Omental fat pad (tissue), 4 donors: ENCODE measurements around the gene SOCS4. TPM values are rescaled to one million over a fixed set of nuclear protein-coding genes. Genes with fewer than 3 reads are reported as not detected.
"Not testable (repeated sequence)": the region's sequence is repeated elsewhere in the genome, so short reads cannot be mapped to it uniquely, and the experiment has no call there.

Source experiments
- ATAC-seq: fragments of 150-250 bp; one replicate; pipeline ENCODE4 v1.9.1; 2016; ENCODE audit warnings: mild to moderate bottlenecking, moderate library complexity; ENCODE audit not compliant: low FRiP score
- DNase-seq: peaks from one replicate; pipeline ENCODE4 v3.0.0-alpha.2; 2019; ENCODE audit warnings: low spot score
- total RNA-seq, 4 donors: library from RNA; depleted of rRNA; stranded (reverse); fragments of >200 nt; gene quantifications; one replicate each; pipeline ENCODE4 v1.1.0, GENCODE V29; 2016
- TF ChIP-seq, protein P1 (sequence below), 3 donors: fragments of 450-650 bp; IDR thresholded peaks; one replicate each; pipeline ENCODE4 v1.5.1; 2016 to 2017; ENCODE audit warnings: antibody characterized with exemption in 3 of 3, mild to moderate bottlenecking in 3 of 3, moderate library complexity in 2 of 3

The SOCS4 gene
- total RNA-seq, 4 donors from 2014 or later: 15.9 to 25.5 (median 21.2) TPM

DNA sequence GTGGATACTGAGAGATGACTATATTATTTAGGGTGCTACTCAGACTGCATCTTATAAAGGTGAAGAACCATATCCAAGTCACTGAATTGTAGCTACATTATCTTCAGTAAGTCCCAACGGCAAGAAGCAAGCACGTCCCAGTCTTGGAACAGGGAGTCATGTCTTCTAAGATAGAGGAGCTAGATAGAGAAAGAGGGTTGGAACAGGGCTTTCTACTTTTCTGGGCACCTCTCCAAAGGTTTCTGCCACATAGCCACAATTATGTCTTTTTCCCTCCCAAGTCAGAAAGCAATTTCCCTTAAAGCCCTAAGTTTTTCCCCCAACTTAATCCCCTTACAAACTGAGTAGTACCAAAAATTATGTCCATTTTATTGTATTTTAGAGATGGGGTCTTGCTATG is 46.8 kb downstream of the SOCS4 start:
- TF ChIP-seq, protein P1, sequence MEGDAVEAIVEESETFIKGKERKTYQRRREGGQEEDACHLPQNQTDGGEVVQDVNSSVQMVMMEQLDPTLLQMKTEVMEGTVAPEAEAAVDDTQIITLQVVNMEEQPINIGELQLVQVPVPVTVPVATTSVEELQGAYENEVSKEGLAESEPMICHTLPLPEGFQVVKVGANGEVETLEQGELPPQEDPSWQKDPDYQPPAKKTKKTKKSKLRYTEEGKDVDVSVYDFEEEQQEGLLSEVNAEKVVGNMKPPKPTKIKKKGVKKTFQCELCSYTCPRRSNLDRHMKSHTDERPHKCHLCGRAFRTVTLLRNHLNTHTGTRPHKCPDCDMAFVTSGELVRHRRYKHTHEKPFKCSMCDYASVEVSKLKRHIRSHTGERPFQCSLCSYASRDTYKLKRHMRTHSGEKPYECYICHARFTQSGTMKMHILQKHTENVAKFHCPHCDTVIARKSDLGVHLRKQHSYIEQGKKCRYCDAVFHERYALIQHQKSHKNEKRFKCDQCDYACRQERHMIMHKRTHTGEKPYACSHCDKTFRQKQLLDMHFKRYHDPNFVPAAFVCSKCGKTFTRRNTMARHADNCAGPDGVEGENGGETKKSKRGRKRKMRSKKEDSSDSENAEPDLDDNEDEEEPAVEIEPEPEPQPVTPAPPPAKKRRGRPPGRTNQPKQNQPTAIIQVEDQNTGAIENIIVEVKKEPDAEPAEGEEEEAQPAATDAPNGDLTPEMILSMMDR (IDR thresholded peaks at IDR 0.05): no peak

DNA sequence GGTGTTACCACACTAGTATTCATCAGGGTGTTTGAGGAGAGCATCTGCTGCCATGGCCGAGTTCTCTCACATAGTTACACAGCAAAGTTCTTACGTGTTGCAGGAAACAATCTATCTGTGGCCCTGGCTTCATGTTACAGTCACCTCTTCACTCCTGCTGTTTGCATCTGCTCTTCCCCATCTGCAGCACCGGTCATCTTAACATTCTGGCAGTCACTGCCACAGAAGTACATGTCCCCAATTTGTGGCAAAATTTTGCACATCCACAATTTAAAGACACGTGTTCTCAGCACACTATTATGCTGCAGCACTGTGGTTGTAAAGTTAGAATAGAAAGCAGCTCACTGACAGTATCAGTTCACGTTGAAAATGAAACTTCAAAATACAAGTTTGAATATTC is 47.6 kb downstream of the SOCS4 start:
- TF ChIP-seq, protein P1 (IDR thresholded peaks at IDR 0.05): no peak
- ATAC-seq (no peak), DNase-seq (no peak)

More for the DNA sequence above, 46.8 kb downstream of the SOCS4 start:
- DNase-seq (no peak), ATAC-seq (no peak)

DNA sequence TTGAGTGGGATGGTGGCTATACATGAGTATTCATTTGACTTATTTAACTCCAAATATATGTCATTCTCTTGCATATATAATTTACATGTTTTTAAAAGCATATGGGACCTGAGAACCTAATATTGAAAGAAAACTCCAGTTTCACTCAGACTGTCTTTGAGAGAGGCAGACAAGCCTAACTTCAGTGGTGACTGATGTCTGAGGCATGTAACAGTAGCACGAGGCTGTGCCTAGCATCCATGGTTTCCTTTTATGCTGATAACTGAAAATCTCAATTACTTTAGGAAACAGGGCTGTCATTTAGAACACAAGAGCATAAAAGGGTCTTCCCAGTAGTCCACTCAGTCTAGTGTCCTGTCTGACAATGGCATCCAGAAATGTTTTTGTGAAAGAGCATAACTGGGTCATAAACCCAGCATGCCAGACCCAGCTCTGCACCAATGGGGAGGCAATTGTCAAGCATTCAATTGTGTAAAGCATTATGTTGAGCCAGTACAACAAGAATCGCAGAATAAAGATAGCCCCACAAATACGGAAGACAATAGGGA is 48.7 kb downstream of the SOCS4 start:
- DNase-seq: no peak
- no peak for ATAC-seq
- TF ChIP-seq, protein P1 (IDR thresholded peaks at IDR 0.05): no peak

DNA sequence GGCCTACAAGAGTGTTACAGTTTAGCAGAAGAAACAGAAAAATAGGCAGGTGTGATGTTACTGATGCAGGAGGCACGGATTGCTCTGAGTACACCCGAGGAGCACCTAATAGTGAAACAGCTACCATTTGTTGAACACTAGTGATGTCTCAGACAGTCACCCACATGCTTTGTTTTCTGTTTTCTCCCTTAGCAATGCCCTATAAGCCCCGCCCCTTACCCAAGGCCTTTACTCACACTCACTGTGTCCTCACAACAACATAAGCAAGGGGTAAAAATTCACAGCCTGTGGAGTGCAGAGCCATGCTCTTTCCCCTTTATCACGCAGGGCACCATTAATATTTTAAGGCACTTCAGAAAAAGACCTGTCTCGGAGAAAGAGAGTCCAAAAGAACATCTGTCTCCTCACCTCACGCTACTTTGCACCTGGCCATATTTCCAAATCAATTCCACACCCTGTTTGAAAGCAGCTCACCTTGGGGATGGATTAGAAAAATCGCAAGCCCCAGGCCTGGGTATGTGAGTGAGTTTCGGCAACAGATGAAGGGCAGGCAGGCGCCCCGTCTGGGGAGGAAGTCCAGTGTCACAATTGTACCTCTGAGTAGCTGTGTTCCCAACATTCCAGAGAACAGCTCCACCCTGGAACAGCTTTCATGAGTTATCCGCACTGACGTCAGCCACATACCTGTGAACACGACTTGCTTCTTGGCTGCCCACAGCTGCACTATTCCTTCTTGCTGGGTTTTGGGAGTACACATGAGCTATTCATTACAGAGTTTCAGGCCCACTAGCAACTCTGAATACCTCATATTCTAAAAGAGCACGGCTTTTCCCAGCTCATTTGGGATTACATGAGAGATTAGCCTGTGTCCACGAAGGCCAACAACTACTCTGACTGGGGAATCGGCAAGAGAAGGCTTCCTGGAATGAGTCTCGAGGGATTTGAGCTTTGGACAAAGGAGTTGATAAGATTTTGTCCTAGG is 50.4 kb downstream of the SOCS4 start:
- ATAC-seq: peak; percentile 55
- TF ChIP-seq, protein P1 (IDR thresholded peaks at IDR 0.05): no peak

DNA sequence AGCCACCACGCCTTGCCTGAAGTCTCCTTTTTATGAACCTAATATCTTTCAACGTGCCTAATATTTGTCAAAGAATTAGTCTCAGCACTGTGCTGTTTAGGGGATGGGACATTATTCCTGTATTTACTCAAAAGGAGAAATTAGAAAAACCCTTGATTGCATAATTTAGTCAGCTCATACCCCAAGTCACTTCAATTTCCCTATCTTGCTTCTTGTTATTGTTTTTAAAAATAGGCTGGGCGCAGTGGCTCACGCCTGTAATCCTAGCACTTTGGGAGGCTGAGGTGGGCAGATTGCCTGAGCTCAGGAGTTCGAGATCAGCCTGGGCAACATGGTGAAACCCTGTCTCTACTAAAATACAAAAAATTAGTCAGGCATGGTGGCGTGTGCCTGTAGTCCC is 52.9 kb downstream of the SOCS4 start:
- not testable (repeated sequence) for ATAC-seq, DNase-seq

More for the DNA sequence above, 50.4 kb downstream of the SOCS4 start:
- no peak for DNase-seq

DNA sequence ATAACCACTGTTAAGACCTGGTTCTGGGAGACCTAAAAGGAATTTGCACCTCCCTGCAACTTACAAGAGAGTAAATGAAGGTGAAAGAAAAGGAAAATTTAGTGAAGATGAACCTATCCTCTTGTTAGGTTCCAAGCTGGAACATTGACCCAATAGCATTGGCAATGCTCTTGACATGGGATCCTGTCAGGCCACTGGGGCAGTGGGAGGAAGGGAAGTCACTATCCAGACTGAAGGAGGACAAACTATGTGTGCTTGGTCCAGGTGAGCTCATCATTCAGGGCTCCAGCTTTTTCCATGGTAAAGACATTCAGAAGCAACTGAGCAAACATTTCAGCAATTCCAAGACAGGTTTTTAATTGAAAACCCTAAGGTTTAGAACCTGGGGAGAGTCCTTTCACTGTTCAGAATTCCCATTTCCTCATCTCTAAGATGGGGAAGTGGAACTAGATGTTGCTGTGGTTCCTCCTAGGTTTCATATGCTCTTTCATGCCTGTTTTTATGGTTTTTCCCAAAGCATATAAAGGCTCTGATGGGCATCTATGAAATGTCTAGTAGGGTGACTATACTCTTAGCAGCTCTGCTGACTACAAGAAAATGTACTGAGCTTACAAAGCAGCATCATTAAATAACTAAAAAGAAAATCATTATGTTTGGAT is 57.5 kb downstream of the SOCS4 start:
- ATAC-seq (no peak), DNase-seq (no peak)
- TF ChIP-seq, protein P1 (IDR thresholded peaks at IDR 0.05): no peak

DNA sequence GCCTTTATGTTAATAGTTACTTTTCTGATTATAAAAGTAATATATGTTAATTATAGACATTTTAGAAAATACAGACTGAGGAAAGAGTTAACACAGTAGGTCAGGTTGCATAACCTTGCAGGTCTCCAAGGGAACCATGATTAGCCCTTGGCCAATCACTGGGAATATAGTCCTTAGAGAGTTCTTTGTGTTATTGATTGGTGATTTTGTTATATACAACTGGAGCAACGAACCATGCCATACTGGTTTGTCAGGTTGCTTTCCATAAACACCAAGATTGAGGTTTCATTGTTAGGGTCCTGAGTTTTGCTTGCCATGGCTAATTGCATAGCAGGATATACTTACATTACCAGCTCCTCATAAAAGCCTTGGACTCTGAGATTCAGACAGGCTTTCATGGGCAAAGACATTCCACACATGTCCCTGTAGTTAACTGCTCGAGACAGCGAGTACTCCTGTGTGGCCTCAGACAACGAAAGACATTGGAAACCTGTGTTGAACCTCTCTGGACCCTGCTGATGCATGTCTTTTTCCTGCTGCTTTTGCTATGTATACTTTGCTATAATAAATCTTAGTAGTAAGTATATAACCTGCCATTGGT is 58.1 kb downstream of the SOCS4 start:
- TF ChIP-seq, protein P1 (IDR thresholded peaks at IDR 0.05): no peak
- ATAC-seq (no peak), DNase-seq (no peak)
